CD4-positive, alpha-beta T cell treated with Interleukin-2 at 100 ng/mL for 4 hours (primary cell): ENCODE measurements around the gene CTAGE4.
"Not testable (repeated sequence)": the region's sequence is repeated elsewhere in the genome, so short reads cannot be mapped to it uniquely, and the experiment has no call there.

Source experiments
- DNase-seq: peaks from one replicate; pipeline ENCODE4 v3.0.0-alpha.2; 2020; ENCODE audit warnings: low spot score

The CTAGE4 gene, protein sequence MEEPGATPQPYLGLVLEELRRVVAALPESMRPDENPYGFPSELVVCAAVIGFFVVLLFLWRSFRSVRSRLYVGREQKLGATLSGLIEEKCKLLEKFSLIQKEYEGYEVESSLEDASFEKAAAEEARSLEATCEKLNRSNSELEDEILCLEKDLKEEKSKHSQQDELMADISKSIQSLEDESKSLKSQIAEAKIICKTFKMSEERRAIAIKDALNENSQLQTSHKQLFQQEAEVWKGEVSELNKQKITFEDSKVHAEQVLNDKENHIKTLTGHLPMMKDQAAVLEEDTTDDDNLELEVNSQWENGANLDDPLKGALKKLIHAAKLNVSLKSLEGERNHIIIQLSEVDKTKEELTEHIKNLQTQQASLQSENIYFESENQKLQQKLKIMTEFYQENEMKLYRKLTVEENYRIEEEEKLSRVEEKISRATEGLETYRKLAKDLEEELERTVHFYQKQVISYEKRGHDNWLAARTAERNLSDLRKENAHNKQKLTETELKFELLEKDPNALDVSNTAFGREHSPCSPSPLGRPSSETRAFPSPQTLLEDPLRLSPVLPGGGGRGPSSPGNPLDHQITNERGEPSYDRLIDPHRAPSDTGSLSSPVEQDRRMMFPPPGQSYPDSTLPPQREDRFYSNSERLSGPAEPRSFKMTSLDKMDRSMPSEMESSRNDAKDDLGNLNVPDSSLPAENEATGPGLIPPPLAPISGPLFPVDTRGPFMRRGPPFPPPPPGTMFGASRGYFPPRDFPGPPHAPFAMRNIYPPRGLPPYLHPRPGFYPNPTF

GRCh38 chr7:144183166-144183565 is at the start of gene CTAGE4:
TSS of gene CTAGE4 (plus strand) at chr7:144183466. CDS start at chr7:144183504, 38 bp downstream.
- DNase-seq, result not testable (repeated sequence)

GRCh38 chr7:144134116-144134515 is 49.1 kb upstream of the CTAGE4 start:
- DNase-seq, result no peak

DNA sequence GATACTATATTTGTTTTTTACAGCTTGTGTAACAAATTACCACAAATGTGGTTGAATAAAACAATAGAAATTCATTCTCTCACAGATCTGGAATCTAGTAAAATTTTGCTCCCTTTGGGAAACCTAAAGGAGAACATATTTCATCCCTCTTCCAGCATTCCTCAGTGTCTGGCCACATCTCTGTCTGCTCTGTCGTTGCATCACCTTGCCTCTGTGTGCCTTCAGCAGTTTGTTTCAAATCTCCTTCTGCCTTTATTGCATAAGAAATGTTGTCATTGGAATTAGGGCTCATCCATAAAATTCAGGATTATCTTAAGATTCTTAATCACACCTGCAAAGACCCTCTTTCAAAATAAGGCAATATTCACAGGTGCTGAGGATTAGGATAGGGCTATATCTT is 45.8 kb upstream of the CTAGE4 start:
- DNase-seq, result no peak

DNA sequence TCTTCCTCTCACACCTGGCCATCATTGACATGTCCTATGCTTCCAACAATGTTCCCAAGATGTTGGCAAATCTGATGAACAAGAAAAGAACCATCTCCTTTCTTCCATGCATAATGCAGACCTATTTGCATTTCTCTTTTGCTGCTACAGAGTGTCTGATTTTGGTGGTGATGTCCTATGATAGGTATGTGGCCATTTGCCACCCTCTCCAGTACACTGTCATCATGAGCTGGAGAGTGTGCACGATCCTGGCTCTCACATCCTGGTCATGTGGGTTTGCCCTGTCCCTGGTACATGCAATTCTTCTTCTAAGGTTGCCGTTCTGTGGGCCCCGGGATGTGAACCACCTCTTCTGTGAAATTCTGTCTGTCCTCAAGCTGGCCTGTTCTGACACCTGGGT is 41.1 kb upstream of the CTAGE4 start:
- no peak for DNase-seq

DNA sequence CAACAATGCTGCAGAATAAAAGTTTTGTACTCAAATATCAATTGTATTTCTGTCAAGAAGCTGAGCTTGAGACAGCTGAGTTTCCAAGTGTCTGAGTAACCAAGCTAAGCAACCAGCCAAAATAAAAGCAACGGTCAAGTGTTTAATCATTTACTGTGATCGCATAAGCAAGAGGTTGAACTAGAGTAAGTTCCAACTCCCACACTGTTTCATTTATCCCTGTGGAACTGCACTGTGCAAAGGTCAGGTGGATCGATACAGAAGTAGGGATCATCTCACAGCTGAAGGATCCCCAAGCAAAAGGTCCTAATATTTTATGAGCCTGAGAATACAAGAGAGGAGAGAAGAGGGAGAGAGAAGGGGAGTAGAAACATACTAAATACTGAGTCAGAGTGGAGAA is 38.8 kb upstream of the CTAGE4 start:
- no peak for DNase-seq

DNA sequence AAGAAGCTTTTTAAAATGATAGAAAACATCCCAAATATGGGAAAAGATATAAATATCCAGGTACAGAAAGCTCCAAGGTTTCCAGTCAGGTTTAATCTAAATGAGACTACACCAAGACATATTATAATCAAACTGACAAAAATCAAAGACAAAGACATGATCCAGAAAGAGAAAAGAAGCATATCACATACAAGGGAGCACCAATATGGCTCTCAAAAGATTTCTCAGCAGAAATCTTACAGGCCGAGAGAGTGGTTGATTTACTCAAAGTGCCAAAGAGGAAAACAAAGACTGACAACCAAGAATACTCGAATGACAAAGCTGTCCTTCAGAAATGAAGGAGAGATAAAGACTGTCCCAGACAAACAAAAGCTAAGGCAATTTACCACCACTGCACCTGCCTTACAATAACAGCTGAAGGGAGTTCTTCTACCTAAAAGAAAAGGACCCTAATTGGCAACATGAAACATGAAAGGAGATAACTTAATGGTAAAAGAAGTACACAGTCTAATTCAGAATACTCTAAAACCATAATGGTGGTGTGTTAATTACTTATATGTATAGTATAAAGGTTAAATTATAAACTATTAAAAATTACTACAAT is 34.9 kb upstream of the CTAGE4 start:
- no peak for DNase-seq

DNA sequence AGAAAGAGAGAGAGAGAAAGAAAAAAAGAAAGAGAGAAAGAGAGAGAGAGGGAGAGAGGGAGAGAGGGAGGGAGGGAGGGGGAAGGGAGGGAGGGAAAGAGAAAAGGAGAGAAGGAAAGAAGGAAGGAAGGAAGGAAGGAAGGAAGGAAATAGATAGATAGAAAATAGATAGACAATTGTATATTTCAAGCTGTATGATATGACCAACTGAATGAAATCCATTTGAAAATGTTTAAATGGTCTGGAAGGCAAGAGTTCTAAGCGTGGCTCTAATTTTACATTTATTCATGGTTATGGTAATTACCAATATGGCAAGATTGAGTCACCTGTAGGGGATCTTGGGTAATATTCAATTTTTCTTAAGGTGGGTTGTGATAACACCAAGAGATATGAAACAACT is 24.4 kb upstream of the CTAGE4 start:
- no peak for DNase-seq

DNA sequence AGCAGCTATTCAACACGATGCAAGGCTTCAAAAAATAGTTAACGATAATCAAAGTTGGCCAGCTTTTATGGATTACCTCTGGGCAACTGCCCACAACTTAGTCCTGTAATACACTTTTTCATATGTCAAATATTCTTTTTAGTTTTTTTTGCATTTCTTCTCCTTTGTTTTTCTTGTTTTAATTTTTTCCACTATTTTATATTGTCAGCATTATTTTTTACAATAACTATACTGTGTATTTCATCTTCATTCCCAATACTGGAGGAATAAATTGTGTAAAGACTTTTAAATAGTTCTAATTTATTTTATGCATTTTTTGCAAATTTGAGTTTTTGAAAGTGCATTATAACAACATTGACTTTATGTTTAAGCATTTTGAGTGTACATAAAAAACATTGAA is 18.5 kb upstream of the CTAGE4 start:
- DNase-seq, result no peak

DNA sequence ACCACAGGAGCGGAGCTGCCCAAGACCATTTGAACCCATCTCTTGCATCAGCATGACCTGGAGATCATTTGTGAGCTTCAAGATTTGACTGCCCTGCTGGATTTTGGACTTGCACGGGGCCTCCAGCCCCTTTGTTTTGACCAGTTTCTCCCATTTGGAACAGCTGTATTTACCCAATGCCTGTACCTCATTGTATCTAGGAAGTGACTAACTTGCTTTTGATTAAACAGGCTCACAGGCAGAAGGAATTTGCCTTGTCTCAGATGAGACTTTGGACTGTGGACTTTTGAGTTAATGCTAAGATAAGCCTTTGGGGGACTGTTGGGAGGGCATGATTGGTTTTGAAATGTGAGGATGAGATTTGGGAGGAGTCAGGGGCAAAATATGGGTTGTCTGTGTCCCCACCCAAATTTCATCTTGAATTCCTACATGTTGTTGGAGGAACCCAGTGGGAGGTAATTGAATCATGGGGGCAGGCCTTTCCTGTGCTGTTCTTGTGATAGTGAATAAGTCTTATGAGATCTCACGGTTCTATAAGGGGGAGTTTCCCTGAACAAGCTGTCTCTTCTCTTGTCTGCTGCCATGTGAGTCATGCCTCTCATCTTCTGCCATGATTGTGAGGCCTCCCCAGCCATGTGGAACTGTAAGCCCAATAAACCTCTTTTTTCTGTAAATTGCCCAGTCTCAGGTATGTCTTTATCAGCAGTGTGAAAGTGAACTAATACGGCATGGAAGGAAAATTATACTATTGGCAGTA is 11.5 kb upstream of the CTAGE4 start:
- DNase-seq, result not testable (repeated sequence)

GRCh38 chr7:144174613-144175012 is 8.7 kb upstream of the CTAGE4 start:
- no peak for DNase-seq

GRCh38 chr7:144178380-144179164 is 4.7 kb upstream of the CTAGE4 start:
- peak; percentile 59 for DNase-seq

- not testable (repeated sequence) for DNase-seq
Measured at GRCh38 chr7:144179165-144179479, 4.1 kb upstream of the CTAGE4 start.

GRCh38 chr7:144187848-144188247 is 4.6 kb downstream of the CTAGE4 start:
- not testable (repeated sequence) for DNase-seq

DNA sequence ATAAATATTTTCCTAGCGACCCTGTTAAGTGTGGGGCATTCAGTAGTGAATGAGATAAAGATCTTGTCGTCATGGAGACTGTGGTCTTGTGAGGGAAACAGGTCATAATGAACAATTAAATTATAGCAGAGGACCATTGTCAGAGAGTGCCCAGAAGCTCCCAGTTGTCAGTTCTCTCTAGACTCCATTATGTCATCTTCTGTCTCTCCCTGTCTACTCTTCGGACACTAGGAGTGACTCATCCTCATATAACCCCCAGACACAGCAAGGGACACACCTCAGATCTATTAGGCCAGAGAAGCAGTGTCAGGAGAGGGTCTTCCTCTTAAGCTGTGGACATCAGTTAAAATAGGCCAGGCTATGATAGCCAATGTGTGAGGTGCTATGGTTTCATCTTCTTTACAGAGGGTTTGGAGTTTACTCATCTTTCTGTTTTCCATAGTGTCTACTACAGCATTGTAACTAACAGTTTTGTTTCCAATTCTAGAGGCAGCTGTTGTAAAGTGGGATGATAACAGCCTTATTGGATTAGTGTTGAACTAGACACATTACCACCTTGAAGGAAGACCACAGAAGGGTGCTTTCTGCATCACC is 5.4 kb downstream of the CTAGE4 start:
- not testable (repeated sequence) for DNase-seq

- DNase-seq, result not testable (repeated sequence)
Measured at GRCh38 chr7:144193782-144194181, 10.5 kb downstream of the CTAGE4 start.

DNA sequence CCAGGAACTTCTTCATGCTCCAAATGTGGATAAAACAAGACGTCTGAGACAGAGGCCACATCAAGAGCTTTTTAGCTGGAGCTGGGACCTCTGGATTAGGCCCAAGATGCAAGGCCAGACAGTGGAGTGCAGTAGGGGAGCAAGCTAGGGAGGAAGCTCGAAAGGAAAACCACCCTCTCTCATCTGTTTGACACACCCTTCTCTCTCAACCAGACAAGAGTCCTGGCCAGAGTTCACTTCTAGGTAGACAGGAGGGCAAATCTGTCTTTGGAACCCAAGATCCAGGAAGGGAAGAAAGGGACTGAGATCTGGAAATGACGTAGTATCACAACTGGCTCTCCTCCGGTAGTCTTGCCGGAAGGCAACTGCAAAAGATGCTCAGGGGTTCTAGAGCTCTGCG is 11.2 kb downstream of the CTAGE4 start:
- not testable (repeated sequence) for DNase-seq

DNA sequence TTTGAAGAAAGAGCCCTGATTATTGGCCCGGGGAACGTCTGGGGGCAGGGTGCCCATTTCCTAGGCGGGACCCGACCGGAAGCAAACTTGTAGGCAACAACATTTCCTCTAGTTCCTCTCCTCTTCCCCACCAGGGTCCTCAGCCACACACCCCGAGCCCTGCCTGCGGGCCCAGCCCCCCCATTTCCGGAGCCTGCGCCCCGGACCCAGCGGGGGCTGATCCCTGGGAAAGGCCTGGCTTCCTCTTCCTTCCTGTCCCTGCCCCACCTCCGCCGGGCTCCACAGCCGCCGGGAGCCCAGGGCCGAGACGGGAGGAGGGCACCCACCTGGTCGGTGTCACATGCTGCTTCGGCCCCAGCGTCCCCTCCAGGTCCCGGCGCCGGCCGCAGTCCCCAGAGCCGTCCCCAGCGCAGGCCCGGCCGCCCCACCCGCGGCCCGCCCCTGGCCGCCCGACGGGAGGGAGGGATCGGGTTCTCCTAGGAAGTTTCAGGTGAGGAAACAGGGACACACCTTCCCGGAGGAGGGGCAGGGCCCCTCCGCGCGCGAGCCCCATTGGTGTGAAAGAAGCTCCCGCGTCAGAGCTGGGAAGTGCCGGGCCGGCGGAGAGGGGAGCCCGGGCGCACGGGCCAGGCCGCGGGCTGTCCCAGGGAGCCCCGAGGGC is 12.1 kb downstream of the CTAGE4 start, which contains the start of gene ARHGEF35:
ARHGEF35 (minus strand) TSS at position 622 of the 661 bp plus-strand sequence. CDS start 7,450 bp downstream, outside the sequence.
- DNase-seq, result not testable (repeated sequence)

DNA sequence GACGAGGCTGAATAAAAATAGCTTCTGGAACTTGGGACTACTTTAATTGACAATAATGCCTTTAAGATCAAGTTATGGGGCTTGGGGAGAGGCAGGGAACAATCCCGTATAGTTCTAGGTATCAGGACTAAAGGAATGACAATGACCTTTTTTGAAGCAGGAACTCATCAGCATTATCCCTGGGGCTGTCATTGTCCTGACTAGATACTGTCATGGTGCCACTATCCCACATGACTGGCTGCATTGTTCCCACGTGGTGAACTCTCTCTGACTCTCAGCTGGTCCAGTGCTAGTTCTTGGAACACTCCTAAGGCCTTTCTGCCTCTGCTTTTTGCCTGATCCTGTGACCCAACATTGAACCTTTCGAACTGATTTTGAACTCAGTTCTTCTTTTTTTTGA is 15.7 kb downstream of the CTAGE4 start:
- not testable (repeated sequence) for DNase-seq

DNA sequence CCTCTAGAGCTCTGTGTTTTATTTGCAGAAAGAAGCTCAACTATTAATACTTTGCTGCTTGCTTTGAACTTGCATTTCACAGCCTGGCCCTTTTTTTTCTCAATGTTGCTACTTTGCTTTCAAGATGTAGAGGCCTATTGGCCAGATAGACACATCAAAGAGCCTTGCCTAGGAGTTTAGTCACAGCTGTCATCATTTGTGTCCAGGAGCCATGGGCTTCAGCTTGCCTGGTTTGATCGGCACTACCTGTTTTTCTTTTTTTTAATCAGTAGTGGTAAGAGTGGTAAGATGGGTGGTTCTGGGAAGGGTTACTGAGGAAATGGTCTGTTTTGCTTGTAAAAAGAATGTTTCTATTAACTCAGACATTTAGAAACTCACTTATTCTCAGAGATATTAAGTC is 18.7 kb downstream of the CTAGE4 start:
- not testable (repeated sequence) for DNase-seq

GRCh38 chr7:144203086-144203485 is 19.8 kb downstream of the CTAGE4 start:
- DNase-seq, result not testable (repeated sequence)
